ENCODE measurements around the gene GCLC. TPM values are rescaled to one million over a fixed set of nuclear protein-coding genes. Genes with fewer than 3 reads are reported as not detected.
"Not testable (repeated sequence)": the region's sequence is repeated elsewhere in the genome, so short reads cannot be mapped to it uniquely, and the experiment has no call there.

GCLC gene
- total RNA-seq, 1 donor from 2014 or later: 37.0 TPM

- H3K27me3 ChIP-seq (ENCODE audit: low read depth): no peaks in the 10 kb centered on the region
- peaks cover 4% of the 10 kb centered on the region for H3K9me3 ChIP-seq
- H3K27ac ChIP-seq: no peak overlapping the region
- DNase-seq: no peak
- ATAC-seq: no peak
- TF ChIP-seq CTCF (IDR thresholded peaks at IDR 0.05): no peak
- no peak overlapping the region for H3K4me3 ChIP-seq
- no peaks in the 10 kb centered on the region for H3K4me1 ChIP-seq
- intact Hi-C loops (cut with DNase I): no loop called here
- H3K36me3 ChIP-seq: no peaks in the 10 kb centered on the region
These were observed 12.2 kb upstream of the GCLC start for GRCh38 chr6:53556986-53557715.

GRCh38 chr6:53553600-53553999 lies 8.7 kb upstream of the GCLC start:
- H3K36me3 ChIP-seq; H3K27ac ChIP-seq; ATAC-seq; DNase-seq; H3K9me3 ChIP-seq; intact Hi-C loops (cut with DNase I); H3K4me1 ChIP-seq; H3K27me3 ChIP-seq (ENCODE audit: low read depth); H3K4me3 ChIP-seq: not testable (repeated sequence)

GRCh38 chr6:53551681-53552080 lies 6.8 kb upstream of the GCLC start:
- H3K4me3 ChIP-seq; ATAC-seq; H3K36me3 ChIP-seq; H3K27me3 ChIP-seq (ENCODE audit: low read depth); H3K9me3 ChIP-seq; H3K27ac ChIP-seq; DNase-seq; intact Hi-C loops (cut with DNase I): not testable (repeated sequence)
- H3K4me1 ChIP-seq: peaks cover 12% of the 10 kb centered on the region

- intact Hi-C loops (cut with DNase I): loop anchor here (10.0 kb wide), 1 partner anchor 107 kb away; no protein-coding TSS in a partner anchor
- peak; percentile 97 for ATAC-seq
- peaks cover 26% of the 10 kb centered on the region for H3K4me1 ChIP-seq
These were observed 3.1 kb upstream of the GCLC start for GRCh38 chr6:53547811-53548496.

GRCh38 chr6:53547166-53547810 lies 2.4 kb upstream of the GCLC start:
- ATAC-seq (peak; percentile 3 to 25), DNase-seq (no peak)
- peaks cover 32% of the 10 kb centered on the region for H3K4me1 ChIP-seq
- H3K9me3 ChIP-seq: no peaks in the 10 kb centered on the region
- peak overlapping the region; percentile 61 for H3K27ac ChIP-seq
- H3K4me3 ChIP-seq: peak overlapping the region; percentile 63
- no peaks in the 10 kb centered on the region for H3K36me3 ChIP-seq
- TF ChIP-seq CTCF (IDR thresholded peaks at IDR 0.05): no peak
- intact Hi-C loops (cut with DNase I): loop anchor here (10.0 kb wide), 1 partner anchor 108 kb away; no protein-coding TSS in a partner anchor
- H3K27me3 ChIP-seq (ENCODE audit: low read depth): no peaks in the 10 kb centered on the region

More at GRCh38 chr6:53547811-53548496, 3.1 kb upstream of the GCLC start:
- H3K27ac ChIP-seq: peak overlapping the region; percentile 74
- no peaks in the 10 kb centered on the region for H3K36me3 ChIP-seq
- H3K4me3 ChIP-seq: peak overlapping the region; percentile 63
- DNase-seq: peak; percentile 98
- TF ChIP-seq CTCF (IDR thresholded peaks at IDR 0.05): peak; percentile 8
- H3K9me3 ChIP-seq: no peaks in the 10 kb centered on the region
- H3K27me3 ChIP-seq (ENCODE audit: low read depth): no peaks in the 10 kb centered on the region

- H3K27me3 ChIP-seq (ENCODE audit: low read depth): no peaks in the 10 kb centered on the region
- no peaks in the 10 kb centered on the region for H3K9me3 ChIP-seq
- H3K27ac ChIP-seq: no peak overlapping the region
- ATAC-seq (no peak), DNase-seq (no peak)
- no peaks in the 10 kb centered on the region for H3K36me3 ChIP-seq
- H3K4me3 ChIP-seq: no peak overlapping the region
- no peak for TF ChIP-seq CTCF (IDR thresholded peaks at IDR 0.05)
- intact Hi-C loops (cut with DNase I): loop anchor here (10.0 kb wide), 1 partner anchor 109 kb away; no protein-coding TSS in a partner anchor
- H3K4me1 ChIP-seq: peaks cover 38% of the 10 kb centered on the region
These were observed 1.4 kb upstream of the GCLC start for GRCh38 chr6:53546281-53546680.

Measured in lower lobe of right lung (tissue), 2 donors.